ENCODE data around the gene SNX32.

GRCh38 chr11:65833297-65834030, at the start of gene SNX32:
- TF ChIP-seq CTCF (conservative IDR thresholded peaks at IDR 0.05 in 1 of 2, IDR thresholded peaks at IDR 0.05 in 1 of 2; ENCODE audit: extremely low read depth in 1 of 2, insufficient read depth in 1 of 2, low read depth in 1 of 2, low read length in 2 of 2) = no peak
- TF ChIP-seq EZH2 (IDR thresholded peaks at IDR 0.05; ENCODE audit: borderline replicate concordance, low read length) = no peak
